HCT116 (cell line): Measurements from ENCODE around the gene CFAP221. TPM values are rescaled to one million over a fixed set of nuclear protein-coding genes. Genes with fewer than 3 reads are reported as not detected.

ENCODE experiments used
- ATAC-seq: fragments of 200-7000 bp; cut with Tn5 transposase; 2 replicates; pipeline ENCODE4 v1.9.1; 2020; ENCODE audit warnings: mild to moderate bottlenecking, moderate library complexity
- BruUV-seq: library from RNA; stranded (reverse); fragments of 400-500 nt; replicated peaks from 2 replicates; lab custom pipeline; 2021; lab: Mats Ljungman, UMichigan
- CTCF ChIA-PET: fragments of 300-600 bp; sonication (Branson Sonifier 250); formaldehyde crosslinking; loops from one replicate; lab custom pipeline; 2021; ENCODE audit warnings: antibody characterized with exemption; lab: Charles Lee
- POLR2A ChIA-PET: fragments of 300-600, 350-600 bp; sonication (Branson Sonifier 250); formaldehyde crosslinking; loops from one replicate; lab custom pipeline; 2021; ENCODE audit warnings: antibody characterized with exemption; lab: Charles Lee
- RAD21 ChIA-PET, 2 experiments: fragments of 300-600 bp; sonication (Branson Sonifier 250); formaldehyde crosslinking; loops; one replicate each; lab custom pipeline; 2023; ENCODE audit warnings: low total read pairs in 2 of 2; ENCODE audit not compliant: uncharacterized antibody in 2 of 2, unreplicated experiment in 2 of 2, low non-redundant PET in 1 of 2; lab: Charles Lee
- DNase-seq: peaks from one replicate; pipeline ENCODE4 v3.0.0-alpha.2; 2010; ENCODE audit warnings: low read depth, low spot score
- H2AFZ ChIP-seq: fragments of 200-600 bp; shearing (Covaris generic), sonication (generic); 2 replicates; pipeline ENCODE4 v1.6.1; 2017; ENCODE audit warnings: low read depth, mixed run types, mixed read lengths, antibody characterized with exemption, low read length; ENCODE audit not compliant: poor library complexity, severe bottlenecking
- H3K27ac ChIP-seq: 2 replicates; pipeline ENCODE4 v1.5.1; 2012; ENCODE audit warnings: low read depth, low read length
- H3K27me3 ChIP-seq: fragments of 200-600 bp; sonication (generic); 2 replicates; pipeline ENCODE4 v1.6.1; 2016; ENCODE audit warnings: mixed run types, low read length, mixed read lengths; ENCODE audit not compliant: insufficient read depth
- H3K36me3 ChIP-seq, 2 experiments: fragments of 200-500 bp in 1 of 2; fragments of 200-600 bp in 1 of 2; sonication (Bioruptor generic) in 1 of 2; sonication (generic) in 1 of 2; 2 replicates each; pipeline versions ENCODE4 v1.5.1 to v1.6.1; 2014 to 2016; ENCODE audit warnings: low read length in 2 of 2, inconsistent platforms in 1 of 2, mixed read lengths in 1 of 2, mixed run types in 1 of 2; ENCODE audit not compliant: insufficient read depth in 2 of 2, control insufficient read depth in 1 of 2
- H3K4me1 ChIP-seq, 2 experiments: fragments of 200-600 bp in 1 of 2; sonication (generic) in 1 of 2; 2 replicates each; pipeline versions ENCODE4 v1.5.1 to v1.6.1; 2012 to 2017; ENCODE audit warnings: low read length in 2 of 2, inconsistent platforms in 1 of 2, mild to moderate bottlenecking in 1 of 2, mixed read lengths in 1 of 2, mixed run types in 1 of 2, moderate library complexity in 1 of 2; ENCODE audit not compliant: insufficient read depth in 2 of 2, control insufficient read depth in 1 of 2
- H3K4me2 ChIP-seq: fragments of 200-600 bp; sonication (generic); 2 replicates; pipeline ENCODE4 v1.6.1; 2017; ENCODE audit warnings: mixed run types, low read length, mixed read lengths
- H3K4me3 ChIP-seq, 2 experiments: fragments of 200-600 bp in 1 of 2; sonication (generic) in 1 of 2; replicated peaks in 1 of 2; 2 replicates each; pipeline ENCODE4 v1.5.1; 2011 to 2016; ENCODE audit warnings: low read length in 2 of 2, control low read depth in 1 of 2, low read depth in 1 of 2, mild to moderate bottlenecking in 1 of 2, mixed read lengths in 1 of 2, mixed run types in 1 of 2
- H3K79me2 ChIP-seq: fragments of 200-600 bp; sonication (generic); 2 replicates; pipeline ENCODE4 v1.6.1; 2017; ENCODE audit warnings: mild to moderate bottlenecking, mixed run types, low read length, moderate library complexity, mixed read lengths; ENCODE audit not compliant: insufficient read depth
- H3K9ac ChIP-seq: fragments of 200-600 bp; sonication (generic); 2 replicates; pipeline ENCODE4 v1.6.1; 2016; ENCODE audit warnings: low read length, mixed read lengths
- H3K9me2 ChIP-seq: fragments of 200-600 bp; sonication (generic), shearing (Covaris generic); 2 replicates; pipeline ENCODE4 v1.6.1; 2017; ENCODE audit warnings: mixed run types, mild to moderate bottlenecking, moderate library complexity; ENCODE audit not compliant: insufficient read depth
- H3K9me3 ChIP-seq, 2 experiments: fragments of 200-500 bp in 1 of 2; fragments of 200-600 bp in 1 of 2; sonication (Bioruptor generic) in 1 of 2; sonication (generic) in 1 of 2; 2 replicates each; pipeline ENCODE4 v1.6.1; 2014 to 2017; ENCODE audit warnings: low read length in 2 of 2, mixed read lengths in 2 of 2, inconsistent platforms in 1 of 2, low read depth in 1 of 2, mild to moderate bottlenecking in 1 of 2, mixed run types in 1 of 2, moderate library complexity in 1 of 2; ENCODE audit not compliant: control insufficient read depth in 1 of 2, insufficient read depth in 1 of 2
- H4K20me1 ChIP-seq: fragments of 200-600 bp; sonication (generic), shearing (Covaris generic); 2 replicates; pipeline ENCODE4 v1.6.1; 2017; ENCODE audit warnings: mixed run types, mild to moderate bottlenecking, moderate library complexity; ENCODE audit not compliant: insufficient read depth
- CBX3 ChIP-seq: IDR thresholded peaks from 2 replicates; pipeline ENCODE4 v1.6.1; 2012; ENCODE audit warnings: low read depth
- CEBPB ChIP-seq: IDR thresholded peaks from 2 replicates; pipeline ENCODE4 v1.6.1; 2012; ENCODE audit warnings: low read depth
- EZH2 ChIP-seq: fragments of 200-600 bp; sonication (generic); IDR thresholded peaks from 2 replicates; pipeline ENCODE4 v1.6.1; 2017; ENCODE audit warnings: antibody characterized with exemption, mixed run types
- FOSL1 ChIP-seq: IDR thresholded peaks from 2 replicates; pipeline ENCODE4 v1.6.1; 2012; ENCODE audit warnings: low read depth
- MAX ChIP-seq: IDR thresholded peaks from 2 replicates; pipeline ENCODE4 v1.6.1; 2012
- POLR2A ChIP-seq: IDR thresholded peaks from 2 replicates; pipeline ENCODE4 v1.7.0; 2011; ENCODE audit warnings: borderline replicate concordance; ENCODE audit not compliant: insufficient read depth, insufficient read length; ENCODE audit errors: extremely low read depth
- RAD21 ChIP-seq: IDR thresholded peaks from 2 replicates; pipeline ENCODE4 v1.6.1; 2012; ENCODE audit warnings: low read depth, mild to moderate bottlenecking
- SIN3A ChIP-seq: IDR thresholded peaks from 2 replicates; pipeline ENCODE4 v1.6.1; 2012; ENCODE audit warnings: low read depth
- SP1 ChIP-seq: IDR thresholded peaks from 2 replicates; pipeline ENCODE4 v1.6.1; 2012; ENCODE audit warnings: low read depth
- YY1 ChIP-seq: IDR thresholded peaks from 2 replicates; pipeline ENCODE4 v1.6.1; 2011; ENCODE audit warnings: low read length, low read depth, moderate library complexity, mild to moderate bottlenecking; ENCODE audit not compliant: insufficient replicate concordance; ENCODE audit errors: extremely low read depth
- ZBTB33 ChIP-seq: IDR thresholded peaks from 2 replicates; pipeline ENCODE4 v1.6.1; 2011; ENCODE audit warnings: mild to moderate bottlenecking, low read length, moderate library complexity; ENCODE audit not compliant: insufficient replicate concordance; ENCODE audit errors: extremely low read depth
- ZFX ChIP-seq: fragments of 450-650 bp; IDR thresholded peaks from 2 replicates; pipeline ENCODE4 v1.6.1; 2017
- intact Hi-C: fragments of 100-400 bp; cut with micrococcal nuclease; formaldehyde crosslinking; loops from 2 replicates; pipeline ENCODE4 v1.10.0; 2022
- total RNA-seq: library from RNA; stranded (reverse); gene quantifications from one replicate; pipeline ENCODE4 v1.2.1, GENCODE V29; 2021; ENCODE audit not compliant: unreplicated experiment

CFAP221 gene
- total RNA-seq, 1 experiment from 2014 or later: 0.96 TPM

- BruUV-seq: no TSS peak
- peaks cover 0 to 10% of the 10 kb centered on the region in 2 experiments; a peak in 1 of 4 replicates for H3K9me3 ChIP-seq
- no peak overlapping the region for H2AFZ ChIP-seq
- H3K4me1 ChIP-seq: peaks cover 0 to 5% of the 10 kb centered on the region in 2 experiments; a peak in 1 of 4 replicates
- RAD21 ChIA-PET: no interaction called here
- H3K4me3 ChIP-seq: no peak overlapping the region
- TF ChIP-seq FOSL1: no peak
- no peak for TF ChIP-seq CBX3
- no peak for TF ChIP-seq POLR2A
- no peak for TF ChIP-seq MAX
- TF ChIP-seq ZFX: no peak
- TF ChIP-seq SP1: no peak
- no peak for TF ChIP-seq CEBPB
- no peak for TF ChIP-seq RAD21
- TF ChIP-seq EZH2: no peak
- TF ChIP-seq ZBTB33: no peak
- TF ChIP-seq YY1: no peak
- no peak for TF ChIP-seq SIN3A
- ATAC-seq (no peak), DNase-seq (no peak)
- CTCF ChIA-PET: interaction anchor here (1.1 kb wide), 1 partner anchor 475 kb away, joined by 3 read pairs; no protein-coding TSS in a partner anchor
- H4K20me1 ChIP-seq: no peaks in the 10 kb centered on the region
- H3K4me2 ChIP-seq: no peak overlapping the region
- H3K79me2 ChIP-seq: no peaks in the 10 kb centered on the region
- H3K9ac ChIP-seq: no peak overlapping the region
- H3K36me3 ChIP-seq: no peaks in the 10 kb centered on the region
- H3K9me2 ChIP-seq: no peaks in the 10 kb centered on the region
- intact Hi-C loops: loop anchor here (5.0 to 10.0 kb wide), 3 partner anchors 313 to 976 kb away; partner anchors contain the start of gene EPB41L5
- POLR2A ChIA-PET: no interaction called here
- no peaks in the 10 kb centered on the region for H3K27me3 ChIP-seq
- no peak overlapping the region for H3K27ac ChIP-seq
Measured at GRCh38 chr2:119701352-119701751, 157.1 kb downstream of the CFAP221 start.
